ENCODE data around the gene KCNH3.

DNA sequence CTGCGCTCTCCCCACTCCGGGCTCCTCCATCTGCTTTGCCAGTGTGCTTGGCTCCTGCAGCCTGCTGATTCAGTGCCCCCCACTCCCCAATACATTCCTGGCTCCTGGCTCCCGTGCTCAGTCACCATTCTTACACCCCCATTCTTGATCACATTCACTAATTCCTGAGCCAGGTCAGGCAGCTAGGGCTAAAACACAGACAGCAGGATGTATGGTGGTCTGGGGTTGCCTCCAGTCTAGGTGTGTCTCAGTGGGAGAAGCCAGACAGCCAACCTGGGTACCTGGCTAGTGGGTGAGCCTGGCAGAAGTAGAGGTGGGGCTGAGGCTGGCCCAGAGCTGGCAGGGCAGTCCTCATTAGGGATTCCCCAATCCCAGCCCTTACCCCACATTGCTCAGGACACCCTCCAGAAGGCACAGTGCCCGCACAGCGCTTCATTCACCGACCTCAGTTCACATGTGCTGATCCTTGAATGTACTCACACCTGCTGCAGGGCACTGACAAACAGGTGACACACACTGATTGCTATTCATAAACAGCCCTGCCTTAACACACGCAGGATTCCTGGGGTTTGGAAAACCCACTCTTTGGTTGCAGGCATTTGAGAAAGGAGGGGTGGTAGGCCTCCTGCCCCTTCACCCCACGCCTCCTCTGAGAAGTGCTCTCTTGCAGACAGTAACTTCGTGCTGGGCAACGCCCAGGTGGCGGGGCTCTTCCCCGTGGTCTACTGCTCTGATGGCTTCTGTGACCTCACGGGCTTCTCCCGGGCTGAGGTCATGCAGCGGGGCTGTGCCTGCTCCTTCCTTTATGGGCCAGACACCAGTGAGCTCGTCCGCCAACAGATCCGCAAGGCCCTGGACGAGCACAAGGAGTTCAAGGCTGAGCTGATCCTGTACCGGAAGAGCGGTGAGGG is 1.7 kb downstream of the KCNH3 start:
- TF ChIP-seq, protein P1, sequence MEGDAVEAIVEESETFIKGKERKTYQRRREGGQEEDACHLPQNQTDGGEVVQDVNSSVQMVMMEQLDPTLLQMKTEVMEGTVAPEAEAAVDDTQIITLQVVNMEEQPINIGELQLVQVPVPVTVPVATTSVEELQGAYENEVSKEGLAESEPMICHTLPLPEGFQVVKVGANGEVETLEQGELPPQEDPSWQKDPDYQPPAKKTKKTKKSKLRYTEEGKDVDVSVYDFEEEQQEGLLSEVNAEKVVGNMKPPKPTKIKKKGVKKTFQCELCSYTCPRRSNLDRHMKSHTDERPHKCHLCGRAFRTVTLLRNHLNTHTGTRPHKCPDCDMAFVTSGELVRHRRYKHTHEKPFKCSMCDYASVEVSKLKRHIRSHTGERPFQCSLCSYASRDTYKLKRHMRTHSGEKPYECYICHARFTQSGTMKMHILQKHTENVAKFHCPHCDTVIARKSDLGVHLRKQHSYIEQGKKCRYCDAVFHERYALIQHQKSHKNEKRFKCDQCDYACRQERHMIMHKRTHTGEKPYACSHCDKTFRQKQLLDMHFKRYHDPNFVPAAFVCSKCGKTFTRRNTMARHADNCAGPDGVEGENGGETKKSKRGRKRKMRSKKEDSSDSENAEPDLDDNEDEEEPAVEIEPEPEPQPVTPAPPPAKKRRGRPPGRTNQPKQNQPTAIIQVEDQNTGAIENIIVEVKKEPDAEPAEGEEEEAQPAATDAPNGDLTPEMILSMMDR (conservative IDR thresholded peaks at IDR 0.05; ENCODE audit: low read length) = no peak
- TF ChIP-seq EZH2phosphoT487 (IDR thresholded peaks at IDR 0.05; ENCODE audit: borderline replicate concordance) = no peak
